H9 (cell line): ENCODE data around the gene ESM1. TPM values are rescaled to one million over a fixed set of nuclear protein-coding genes. Genes with fewer than 3 reads are reported as not detected.

Source experiments
- DNase-seq: peaks from one replicate; pipeline ENCODE4 v3.0.0-alpha.2; 2017
- H2AFZ ChIP-seq: one replicate; pipeline ENCODE4 v1.6.1; 2013; ENCODE audit warnings: mild to moderate bottlenecking, low read length, control low read depth, moderate library complexity
- H2AK5ac ChIP-seq: 2 replicates; pipeline ENCODE4 v1.6.1; 2013; ENCODE audit warnings: low read length, control low read depth, mixed read lengths; ENCODE audit not compliant: insufficient read length
- H2BK120ac ChIP-seq: one replicate; pipeline ENCODE4 v1.6.1; 2013; ENCODE audit warnings: low read depth, mild to moderate bottlenecking, low read length, control low read depth, inconsistent platforms; ENCODE audit not compliant: poor library complexity, severe bottlenecking
- H2BK12ac ChIP-seq: 2 replicates; pipeline ENCODE4 v1.6.1; 2013; ENCODE audit warnings: low read length, control low read depth, mixed read lengths, low read depth; ENCODE audit not compliant: insufficient read length
- H2BK15ac ChIP-seq: 2 replicates; pipeline ENCODE4 v1.6.1; 2013; ENCODE audit warnings: low read depth, low read length, control low read depth
- H2BK20ac ChIP-seq: one replicate; pipeline ENCODE4 v1.6.1; 2013; ENCODE audit warnings: low read depth, mild to moderate bottlenecking, low read length, control low read depth, inconsistent platforms; ENCODE audit not compliant: poor library complexity, severe bottlenecking
- H2BK5ac ChIP-seq: 2 replicates; pipeline ENCODE4 v1.6.1; 2013; ENCODE audit warnings: low read length, control low read depth, mixed read lengths; ENCODE audit not compliant: insufficient read length
- H3K14ac ChIP-seq: 2 replicates; pipeline ENCODE4 v1.6.1; 2013; ENCODE audit warnings: low read length, control low read depth; ENCODE audit not compliant: insufficient read depth
- H3K18ac ChIP-seq: 2 replicates; pipeline ENCODE4 v1.6.1; 2013; ENCODE audit warnings: low read depth, mild to moderate bottlenecking, mixed read lengths, low read length, control low read depth; ENCODE audit not compliant: insufficient read length
- H3K23ac ChIP-seq: 2 replicates; pipeline ENCODE4 v1.6.1; 2013; ENCODE audit warnings: low read length, control low read depth, mixed read lengths, low read depth; ENCODE audit not compliant: insufficient read length
- H3K23me2 ChIP-seq: 2 replicates; pipeline ENCODE4 v1.6.1; 2013; ENCODE audit warnings: low read depth, mild to moderate bottlenecking, mixed read lengths, low read length, control low read depth; ENCODE audit not compliant: insufficient read length, poor library complexity, severe bottlenecking
- H3K27ac ChIP-seq: 2 replicates; pipeline ENCODE4 v1.5.1; 2013; ENCODE audit warnings: low read length, control low read depth, mixed read lengths, low read depth; ENCODE audit not compliant: insufficient read length
- H3K27me3 ChIP-seq: 2 replicates; pipeline ENCODE4 v1.6.1; 2013; ENCODE audit warnings: low read length, control low read depth, inconsistent platforms; ENCODE audit not compliant: insufficient read depth
- H3K4ac ChIP-seq: 2 replicates; pipeline ENCODE4 v1.6.1; 2013; ENCODE audit warnings: low read depth, mild to moderate bottlenecking, control low read depth, inconsistent platforms, low read length, moderate library complexity
- H3K4me1 ChIP-seq: 2 replicates; pipeline ENCODE4 v1.6.1; 2013; ENCODE audit warnings: low read length, control low read depth, inconsistent platforms; ENCODE audit not compliant: insufficient read depth
- H3K4me2 ChIP-seq: 2 replicates; pipeline ENCODE4 v1.6.1; 2013; ENCODE audit warnings: low read length, control low read depth, mixed read lengths; ENCODE audit not compliant: insufficient read length, insufficient read depth
- H3K56ac ChIP-seq: 2 replicates; pipeline ENCODE4 v1.6.1; 2013; ENCODE audit warnings: low read depth, mild to moderate bottlenecking, mixed read lengths, low read length, control low read depth; ENCODE audit not compliant: insufficient read length
- H3K79me1 ChIP-seq: 2 replicates; pipeline ENCODE4 v1.6.1; 2013; ENCODE audit warnings: low read depth, mild to moderate bottlenecking, moderate library complexity, low read length, control low read depth, inconsistent platforms; ENCODE audit not compliant: insufficient read depth, poor library complexity, severe bottlenecking
- H3K79me2 ChIP-seq: 2 replicates; pipeline ENCODE4 v1.6.1; 2013; ENCODE audit warnings: low read length, control low read depth, inconsistent platforms; ENCODE audit not compliant: insufficient read depth
- H3K9ac ChIP-seq: 2 replicates; pipeline ENCODE4 v1.6.1; 2013; ENCODE audit warnings: low read length, control low read depth, mixed read lengths; ENCODE audit not compliant: insufficient read length; ENCODE audit errors: extremely low read depth
- H3K9me3 ChIP-seq: one replicate; pipeline ENCODE4 v1.6.1; 2013; ENCODE audit warnings: low read depth, low read length, inconsistent platforms; ENCODE audit not compliant: control insufficient read depth
- H3T11ph ChIP-seq: one replicate; pipeline ENCODE4 v1.6.1; 2013; ENCODE audit warnings: mild to moderate bottlenecking, low read length, control low read depth, inconsistent platforms
- H4K20me1 ChIP-seq: one replicate; pipeline ENCODE4 v1.6.1; 2013; ENCODE audit not compliant: control insufficient read depth, insufficient read length, insufficient read depth
- H4K5ac ChIP-seq: 2 replicates; pipeline ENCODE4 v1.6.1; 2013; ENCODE audit warnings: low read depth, mild to moderate bottlenecking, mixed read lengths, low read length, control low read depth; ENCODE audit not compliant: insufficient read length
- H4K8ac ChIP-seq: replicated peaks from 2 replicates; pipeline ENCODE4 v1.6.1; 2013; ENCODE audit warnings: low read length, control low read depth, mixed read lengths, low read depth; ENCODE audit not compliant: insufficient read length
- H4K91ac ChIP-seq: 2 replicates; pipeline ENCODE4 v1.6.1; 2013; ENCODE audit warnings: low read depth, mild to moderate bottlenecking, moderate library complexity, mixed read lengths, low read length, control low read depth; ENCODE audit not compliant: insufficient read length
- H3K27ac Mint-ChIP-seq, 3 experiments: 2 replicates in 2 of 3; 3 replicates in 1 of 3; pipeline ENCODE4 v1.8.0; 2020 to 2021; ENCODE audit warnings: mixed read lengths in 3 of 3, mild to moderate bottlenecking in 1 of 3, moderate library complexity in 1 of 3
- H3K27me3 Mint-ChIP-seq: 2 replicates; pipeline ENCODE4 v1.8.0; 2021; ENCODE audit warnings: low read depth, mild to moderate bottlenecking, moderate library complexity, mixed read lengths
- H3K36me3 Mint-ChIP-seq, 3 experiments: 2 replicates in 2 of 3; 3 replicates in 1 of 3; pipeline ENCODE4 v1.8.0; 2020 to 2021; ENCODE audit warnings: low read depth in 3 of 3, mixed read lengths in 3 of 3; ENCODE audit not compliant: insufficient read depth in 1 of 3
- H3K4me1 Mint-ChIP-seq, 2 experiments: 2 replicates each; pipeline ENCODE4 v1.8.0; 2020; ENCODE audit warnings: mixed read lengths in 2 of 2
- H3K4me3 Mint-ChIP-seq, 2 experiments: 2 replicates in 1 of 2; 3 replicates in 1 of 2; pipeline ENCODE4 v1.8.0; 2020 to 2021; ENCODE audit warnings: mild to moderate bottlenecking in 2 of 2, mixed read lengths in 2 of 2, moderate library complexity in 1 of 2
- H3K9me3 Mint-ChIP-seq, 2 experiments: 2 replicates in 1 of 2; 3 replicates in 1 of 2; pipeline ENCODE4 v1.8.0; 2020; ENCODE audit warnings: mild to moderate bottlenecking in 2 of 2, mixed read lengths in 2 of 2, moderate library complexity in 1 of 2
- WGBS: extraction: QIAGEN DNeasy Blood & Tissue Kit; methylation state at CpG from one replicate; pipeline ENCODE4 v1.1.7; 2013; ENCODE audit warnings: missing lambda C conversion rate, low lambda C conversion rate, mixed read lengths; ENCODE audit not compliant: insufficient read length; ENCODE audit errors: extremely low coverage; 5-methylcytosine and 5-hydroxymethylcytosine counted together
- total RNA-seq: library from RNA; stranded (reverse); gene quantifications from 2 replicates; pipeline ENCODE4 v1.2.1, GENCODE V29; 2021
- TF ChIP-seq, protein P1 (sequence below): fragments of 200-600 bp; sonication (generic); conservative IDR thresholded peaks from 3 replicates; pipeline ENCODE4 v1.8.0; 2021; ENCODE audit warnings: antibody characterized with exemption, mild to moderate bottlenecking

The ESM1 gene
- total RNA-seq, 1 experiment from 2014 or later: not detected

GRCh38 chr5:55033568-55033967 is 48.2 kb upstream of the ESM1 start:
- no peak overlapping the region for H3K18ac ChIP-seq
- H3K27ac ChIP-seq: no peak overlapping the region
- H2BK5ac ChIP-seq: no peak overlapping the region
- no peak overlapping the region for H4K8ac ChIP-seq
- no peak overlapping the region for H2BK15ac ChIP-seq
- no peak overlapping the region for H3K4me2 ChIP-seq
- H3K79me1 ChIP-seq: no peaks in the 10 kb centered on the region
- no peak overlapping the region for H3K4ac ChIP-seq
- no peak overlapping the region for H3K56ac ChIP-seq
- no peaks in the 10 kb centered on the region for H3K79me2 ChIP-seq
- no peak overlapping the region for H4K91ac ChIP-seq
- no peaks in the 10 kb centered on the region for H3K9me3 ChIP-seq
- H3K4me1 ChIP-seq: no peaks in the 10 kb centered on the region
- Mint-ChIP-seq H3K36me3 (peaks cover 0 to 5% (median 0%) of the 10 kb centered on the region in 3 experiments; a peak in 3 of 7 replicates), H3K27ac (no peak overlapping the region), H3K4me3 (no peak overlapping the region), H3K27me3 (peaks cover 2% of the 10 kb centered on the region; the same call in 1 of the 2 replicates), H3K9me3 (no peaks in the 10 kb centered on the region), H3K4me1 (peaks cover 29 to 32% of the 10 kb centered on the region in 2 experiments)
- no peak overlapping the region for H3K9ac ChIP-seq
- no CpG with 5 or more reads among the region's 4 CpGs for WGBS
- H2AFZ ChIP-seq: no peak overlapping the region
- TF ChIP-seq, protein P1, sequence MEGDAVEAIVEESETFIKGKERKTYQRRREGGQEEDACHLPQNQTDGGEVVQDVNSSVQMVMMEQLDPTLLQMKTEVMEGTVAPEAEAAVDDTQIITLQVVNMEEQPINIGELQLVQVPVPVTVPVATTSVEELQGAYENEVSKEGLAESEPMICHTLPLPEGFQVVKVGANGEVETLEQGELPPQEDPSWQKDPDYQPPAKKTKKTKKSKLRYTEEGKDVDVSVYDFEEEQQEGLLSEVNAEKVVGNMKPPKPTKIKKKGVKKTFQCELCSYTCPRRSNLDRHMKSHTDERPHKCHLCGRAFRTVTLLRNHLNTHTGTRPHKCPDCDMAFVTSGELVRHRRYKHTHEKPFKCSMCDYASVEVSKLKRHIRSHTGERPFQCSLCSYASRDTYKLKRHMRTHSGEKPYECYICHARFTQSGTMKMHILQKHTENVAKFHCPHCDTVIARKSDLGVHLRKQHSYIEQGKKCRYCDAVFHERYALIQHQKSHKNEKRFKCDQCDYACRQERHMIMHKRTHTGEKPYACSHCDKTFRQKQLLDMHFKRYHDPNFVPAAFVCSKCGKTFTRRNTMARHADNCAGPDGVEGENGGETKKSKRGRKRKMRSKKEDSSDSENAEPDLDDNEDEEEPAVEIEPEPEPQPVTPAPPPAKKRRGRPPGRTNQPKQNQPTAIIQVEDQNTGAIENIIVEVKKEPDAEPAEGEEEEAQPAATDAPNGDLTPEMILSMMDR: no peak
- H3K23ac ChIP-seq: no peak overlapping the region
- H2BK12ac ChIP-seq: no peak overlapping the region
- DNase-seq: no peak
- H2AK5ac ChIP-seq: no peak overlapping the region
- H3K27me3 ChIP-seq: no peaks in the 10 kb centered on the region
- H2BK120ac ChIP-seq: no peak overlapping the region
- H3T11ph ChIP-seq: no peak overlapping the region
- no peak overlapping the region for H4K5ac ChIP-seq
- H3K14ac ChIP-seq: no peak overlapping the region
- no peaks in the 10 kb centered on the region for H4K20me1 ChIP-seq
- H2BK20ac ChIP-seq: no peak overlapping the region
- no peaks in the 10 kb centered on the region for H3K23me2 ChIP-seq
